Smooth muscle cell (in vitro differentiated cells): Measurements from ENCODE around the gene USP9X. TPM values are rescaled to one million over a fixed set of nuclear protein-coding genes. Genes with fewer than 3 reads are reported as not detected.
"Not testable (repeated sequence)": the region's sequence is repeated elsewhere in the genome, so short reads cannot be mapped to it uniquely, and the experiment has no call there.

Experiments used
- DNase-seq: peaks from one replicate; lab custom pipeline; 2025; ENCODE audit not compliant: unreplicated experiment; lab: John Stamatoyannopoulos, UW
- H2AFZ ChIP-seq: fragments of 200-600 bp; sonication (generic); 2 replicates; pipeline ENCODE4 v1.6.0; 2016; ENCODE audit warnings: antibody characterized with exemption, low read depth, mild to moderate bottlenecking
- H3F3A ChIP-seq: fragments of 200-600 bp; sonication (generic); 2 replicates; pipeline ENCODE4 v1.6.0; 2017; ENCODE audit warnings: antibody characterized with exemption, low read depth
- H3K27ac ChIP-seq: fragments of 200-600 bp; sonication (generic); 2 replicates; pipeline ENCODE4 v1.5.1; 2016; ENCODE audit warnings: low read depth, mild to moderate bottlenecking
- H3K27me3 ChIP-seq: fragments of 200-600 bp; sonication (generic); 2 replicates; pipeline ENCODE4 v1.6.1; 2016; ENCODE audit warnings: low read depth, mild to moderate bottlenecking
- H3K36me3 ChIP-seq: fragments of 200-600 bp; sonication (generic); 2 replicates; pipeline ENCODE4 v1.5.1; 2016; ENCODE audit warnings: low read depth
- H3K4me1 ChIP-seq: fragments of 200-600 bp; sonication (generic); 2 replicates; pipeline ENCODE4 v1.5.1; 2016; ENCODE audit warnings: low read depth
- H3K4me2 ChIP-seq: fragments of 200-600 bp; sonication (generic); 2 replicates; pipeline ENCODE4 v1.6.0; 2016; ENCODE audit warnings: mild to moderate bottlenecking
- H3K4me3 ChIP-seq: fragments of 200-600 bp; sonication (generic); 2 replicates; pipeline ENCODE4 v1.5.1; 2016; ENCODE audit warnings: mild to moderate bottlenecking
- H3K79me2 ChIP-seq: fragments of 200-600 bp; sonication (generic); 2 replicates; pipeline ENCODE4 v1.6.0; 2016; ENCODE audit warnings: low read depth, mild to moderate bottlenecking
- H3K9ac ChIP-seq: fragments of 200-600 bp; sonication (generic); 2 replicates; pipeline ENCODE4 v1.6.0; 2016; ENCODE audit warnings: low read depth
- H3K9me3 ChIP-seq: fragments of 200-600 bp; sonication (generic); replicated peaks from 2 replicates; pipeline ENCODE4 v1.5.1; 2016; ENCODE audit warnings: low read depth
- H4K20me1 ChIP-seq: fragments of 200-600 bp; sonication (generic); 2 replicates; pipeline ENCODE4 v1.6.0; 2016; ENCODE audit warnings: low read depth
- CTCF ChIP-seq: fragments of 200-600 bp; sonication (generic); IDR thresholded peaks from 2 replicates; pipeline ENCODE4 v1.5.1; 2017; ENCODE audit warnings: borderline replicate concordance, mild to moderate bottlenecking, antibody characterized with exemption; ENCODE audit not compliant: insufficient read depth, poor library complexity, severe bottlenecking
- WGBS: methylation state at CpG from one replicate; pipeline ENCODE4 v1.1.7; 2016; ENCODE audit warnings: low lambda C conversion rate; 5-methylcytosine and 5-hydroxymethylcytosine counted together
- polyA plus RNA-seq: library from polyadenylated mRNA; unstranded; fragments of >200 nt; fragmentation: Nextera tagmentation; extraction: Ambion mirVana; gene quantifications from 2 replicates; pipeline ENCODE4 v1.2.1, GENCODE V29; 2016
- total RNA-seq: library from RNA; depleted of rRNA; stranded (reverse); fragments of >200 nt; gene quantifications from 2 replicates; pipeline ENCODE4 v1.2.3, GENCODE V29; 2014

The USP9X gene
- total and polyA plus RNA-seq, 2 experiments from 2014 or later: 26.0 to 98.0 TPM

- H3K4me3 ChIP-seq: no peak overlapping the region
- H3K4me1 ChIP-seq: peaks cover 22% of the 10 kb centered on the region
- H3K36me3 ChIP-seq: no peaks in the 10 kb centered on the region
- H3K9ac ChIP-seq: no peak overlapping the region
- WGBS: 84% methylated on average over 3 of the region's 3 CpGs
- H3K27ac ChIP-seq: no peak overlapping the region
- no peak overlapping the region for H2AFZ ChIP-seq
- peaks cover 100% of the 10 kb centered on the region for H3K79me2 ChIP-seq
- TF ChIP-seq CTCF: no peak
- H3F3A ChIP-seq: no peaks in the 10 kb centered on the region
- H3K27me3 ChIP-seq: no peaks in the 10 kb centered on the region
- DNase-seq: no peak
- H3K9me3 ChIP-seq: no peaks in the 10 kb centered on the region
- H4K20me1 ChIP-seq: peaks cover 100% of the 10 kb centered on the region
- H3K4me2 ChIP-seq: no peak overlapping the region
Measured at GRCh38 chrX:41100200-41100599, 15.0 kb downstream of the USP9X start.

GRCh38 chrX:41100819-41101218, 15.6 kb downstream of the USP9X start:
- Histone ChIP-seq H2AFZ (no peak overlapping the region), H3K9me3 (no peaks in the 10 kb centered on the region), H3K4me3 (no peak overlapping the region), H3K9ac (no peak overlapping the region), H3K4me2 (no peak overlapping the region), H3K4me1 (peaks cover 16% of the 10 kb centered on the region), H3K79me2 (peaks cover 100% of the 10 kb centered on the region), H3K27me3 (no peaks in the 10 kb centered on the region), H3K36me3 (no peaks in the 10 kb centered on the region), H3K27ac (no peak overlapping the region), H4K20me1 (peaks cover 100% of the 10 kb centered on the region), H3F3A (no peaks in the 10 kb centered on the region)
- no peak for DNase-seq
- 86% methylated on average over 4 of the region's 4 CpGs for WGBS
- no peak for TF ChIP-seq CTCF

- no peaks in the 10 kb centered on the region for H3K27me3 ChIP-seq
- peaks cover 100% of the 10 kb centered on the region for H4K20me1 ChIP-seq
- H3K4me1 ChIP-seq: peaks cover 6% of the 10 kb centered on the region
- WGBS: 83% methylated on average over 2 of the region's 2 CpGs
- H3K4me2 ChIP-seq: no peak overlapping the region
- TF ChIP-seq CTCF: no peak
- H3K9me3 ChIP-seq: no peaks in the 10 kb centered on the region
- no peak overlapping the region for H3K27ac ChIP-seq
- DNase-seq: no peak
- peaks cover 100% of the 10 kb centered on the region for H3K79me2 ChIP-seq
- H3K9ac ChIP-seq: no peak overlapping the region
- no peak overlapping the region for H3K4me3 ChIP-seq
- peaks cover 3% of the 10 kb centered on the region for H3F3A ChIP-seq
- no peaks in the 10 kb centered on the region for H3K36me3 ChIP-seq
- H2AFZ ChIP-seq: no peak overlapping the region
Measured at GRCh38 chrX:41105005-41105404, 19.8 kb downstream of the USP9X start.

- H3K9ac ChIP-seq, DNase-seq, H3F3A ChIP-seq, H3K9me3 ChIP-seq, H2AFZ ChIP-seq, H3K4me3 ChIP-seq, H3K4me2 ChIP-seq, H3K36me3 ChIP-seq, H3K27me3 ChIP-seq, H3K27ac ChIP-seq: not testable (repeated sequence)
- Histone ChIP-seq H4K20me1 (peaks cover 100% of the 10 kb centered on the region), H3K4me1 (peaks cover 16% of the 10 kb centered on the region), H3K79me2 (peaks cover 99% of the 10 kb centered on the region)
- WGBS: 81% methylated on average over 2 of the region's 3 CpGs
Measured at GRCh38 chrX:41106257-41106656, 21.0 kb downstream of the USP9X start.
